Stimulated activated memory B cell treated with anti-CD40 and anti-IgM and Interleukin-4, amounts not matched to agents 10 μg/mL and 1 μg/mL and 100 μg/mL, for 72 hours (primary cell): ENCODE measurements around the gene PPP6R1.
"Not testable (repeated sequence)": the region's sequence is repeated elsewhere in the genome, so short reads cannot be mapped to it uniquely, and the experiment has no call there.

Experiments
- ATAC-seq: fragments of 150-1000 bp; cut with Tn5 transposase; 2 replicates; pipeline ENCODE4 v1.10.0; 2021
- H3K27ac Mint-ChIP-seq: one replicate; pipeline ENCODE4 v1.8.0; 2022; ENCODE audit warnings: mild to moderate bottlenecking, mixed read lengths
- H3K27me3 Mint-ChIP-seq: one replicate; pipeline ENCODE4 v1.8.0; 2022; ENCODE audit warnings: mixed read lengths
- H3K36me3 Mint-ChIP-seq: one replicate; pipeline ENCODE4 v1.8.0; 2022; ENCODE audit warnings: mixed read lengths
- H3K4me1 Mint-ChIP-seq: one replicate; pipeline ENCODE4 v1.8.0; 2022; ENCODE audit warnings: mixed read lengths
- H3K4me3 Mint-ChIP-seq: one replicate; pipeline ENCODE4 v1.8.0; 2022; ENCODE audit warnings: mild to moderate bottlenecking, moderate library complexity, mixed read lengths
- H3K9me3 Mint-ChIP-seq: one replicate; pipeline ENCODE4 v1.8.0; 2022; ENCODE audit warnings: mixed read lengths

The PPP6R1 gene

DNA sequence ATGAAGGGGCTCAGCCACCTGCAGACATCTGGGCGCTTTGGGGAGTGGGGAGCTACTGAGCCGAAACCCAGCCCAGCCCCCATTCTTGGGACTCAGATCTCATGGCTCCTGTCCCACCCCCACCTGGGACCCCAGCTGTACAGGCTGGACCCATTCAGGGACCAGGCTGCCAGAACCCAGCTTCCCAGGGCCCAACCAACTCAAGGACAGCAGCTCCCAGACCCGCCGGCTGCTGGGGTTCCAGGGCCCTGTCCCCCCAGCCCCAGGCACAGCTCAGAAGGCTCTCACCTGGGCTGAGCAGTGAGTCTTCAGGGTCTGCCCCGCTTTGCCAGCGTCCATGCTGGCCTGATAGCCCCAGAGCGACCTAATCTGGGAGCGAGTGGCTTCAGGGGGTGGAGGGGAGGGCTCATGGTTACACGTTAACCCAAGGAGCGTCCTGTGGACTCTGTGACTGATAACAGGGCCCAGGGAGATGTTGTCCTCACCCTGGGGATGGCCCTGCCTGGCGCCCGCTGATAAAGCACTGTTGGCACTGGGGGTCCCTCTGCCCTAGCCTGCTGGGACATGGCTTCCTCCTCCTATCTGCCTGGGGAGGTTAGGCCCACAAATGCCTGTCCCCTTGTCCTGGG, 30.3 kb downstream of the PPP6R1 start, which contains the start of gene TMEM86B:
Gene TMEM86B (minus strand): TSS at position 361 of the 629 bp plus-strand sequence. CDS start 22 bp downstream, at position 339.
- peak within 1 kb of the TSS; percentile 34 for H3K4me3 Mint-ChIP-seq
- no peak within 1 kb of the TSS for H3K27ac Mint-ChIP-seq
- H3K4me1 Mint-ChIP-seq = peaks cover 7% of the 10 kb centered on the region
- H3K27me3 Mint-ChIP-seq = no peaks in the 10 kb centered on the region
- ATAC-seq = no peak
- no peaks in the 10 kb centered on the region for H3K9me3 Mint-ChIP-seq
- H3K36me3 Mint-ChIP-seq = peaks cover 68% of the 10 kb centered on the region

DNA sequence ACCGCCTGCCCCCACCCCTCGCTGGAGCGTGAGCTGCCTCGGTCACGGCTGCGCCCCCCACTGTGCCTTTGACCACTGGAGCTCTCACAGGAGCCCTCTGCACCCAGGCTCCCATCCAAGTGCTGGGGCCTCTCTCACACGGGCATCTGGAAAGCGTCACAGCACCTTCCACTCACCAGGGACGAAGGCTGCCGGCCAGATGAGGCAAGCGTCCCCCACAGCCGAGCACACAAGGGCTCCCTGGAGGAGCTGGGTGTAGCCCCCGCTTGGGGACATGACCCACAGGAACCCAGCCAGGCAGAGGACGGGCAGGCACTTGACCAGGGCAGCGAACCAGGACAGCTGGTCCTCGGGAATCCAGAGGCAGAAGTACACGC, 30.8 kb downstream of the PPP6R1 start:
- Mint-ChIP-seq H3K27ac (no peak overlapping the region), H3K4me1 (peaks cover 7% of the 10 kb centered on the region), H3K9me3 (no peaks in the 10 kb centered on the region), H3K36me3 (peaks cover 68% of the 10 kb centered on the region), H3K4me3 (peak overlapping the region; percentile 34), H3K27me3 (no peaks in the 10 kb centered on the region)
- ATAC-seq = no peak

DNA sequence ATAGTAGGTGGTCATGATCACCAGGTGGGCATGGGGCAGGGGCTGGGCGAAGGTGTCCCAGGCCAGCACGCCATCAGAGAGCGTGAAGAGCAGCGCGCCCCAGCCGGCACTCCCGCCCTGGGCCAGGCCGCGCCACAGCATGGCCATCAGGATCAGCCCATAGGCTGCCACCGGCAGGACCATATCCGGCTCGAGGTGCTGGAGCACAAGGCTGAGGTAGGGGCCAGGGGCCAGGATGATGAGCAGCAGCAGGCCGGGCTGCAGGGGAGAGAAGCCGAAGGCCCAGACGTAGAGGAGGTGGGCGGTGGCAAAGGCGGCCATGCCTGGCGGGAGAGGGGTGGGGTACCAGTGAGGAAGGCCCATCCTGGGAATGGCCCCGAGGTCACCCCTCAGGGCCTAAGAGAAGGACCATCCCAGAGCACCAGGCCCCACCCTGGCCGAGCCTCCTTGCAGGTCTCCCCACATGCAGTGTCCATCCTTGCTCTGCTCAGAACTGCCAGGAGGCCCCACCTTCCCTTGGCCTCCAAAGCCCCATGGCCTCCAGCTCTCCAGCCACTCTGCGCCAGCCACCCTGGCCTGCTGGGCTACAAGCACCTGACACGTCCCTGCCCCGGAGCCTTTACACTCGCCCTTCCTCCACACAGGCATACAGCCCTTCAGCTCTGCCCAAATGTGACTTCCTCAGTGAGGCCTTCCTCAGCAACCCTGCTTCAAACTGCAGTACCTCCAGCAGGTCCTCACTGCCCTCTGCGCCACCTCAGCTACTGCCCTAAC, 31.4 kb downstream of the PPP6R1 start:
- H3K9me3 Mint-ChIP-seq = no peaks in the 10 kb centered on the region
- H3K27ac Mint-ChIP-seq = no peak overlapping the region
- H3K4me3 Mint-ChIP-seq = no peak overlapping the region
- peaks cover 7% of the 10 kb centered on the region for H3K4me1 Mint-ChIP-seq
- ATAC-seq = no peak
- H3K36me3 Mint-ChIP-seq = peaks cover 66% of the 10 kb centered on the region
- H3K27me3 Mint-ChIP-seq = no peaks in the 10 kb centered on the region

DNA sequence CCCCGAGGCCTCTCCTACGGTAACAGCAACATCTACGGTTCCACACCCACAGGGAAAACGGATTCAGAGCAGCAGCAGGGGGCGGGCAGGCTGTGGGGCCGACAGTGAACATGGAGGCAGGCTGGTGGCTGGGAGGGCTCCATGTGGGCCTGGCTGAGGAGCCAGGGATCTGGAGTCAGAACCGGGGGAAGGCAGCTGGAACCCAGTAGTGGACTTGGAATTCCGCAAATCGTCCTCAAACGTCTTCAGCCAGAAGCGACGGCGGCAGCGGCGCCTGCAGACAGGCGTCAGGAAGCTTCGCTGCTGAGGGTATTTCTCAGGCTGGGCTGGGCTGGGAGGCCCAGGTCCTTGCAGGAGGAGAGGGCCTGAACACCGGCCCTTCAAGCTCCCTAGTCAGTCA, 32.0 kb downstream of the PPP6R1 start:
- no peak overlapping the region for H3K27ac Mint-ChIP-seq
- peaks cover 60% of the 10 kb centered on the region for H3K36me3 Mint-ChIP-seq
- peaks cover 7% of the 10 kb centered on the region for H3K4me1 Mint-ChIP-seq
- H3K27me3 Mint-ChIP-seq = no peaks in the 10 kb centered on the region
- no peak for ATAC-seq
- H3K4me3 Mint-ChIP-seq = no peak overlapping the region
- no peaks in the 10 kb centered on the region for H3K9me3 Mint-ChIP-seq

DNA sequence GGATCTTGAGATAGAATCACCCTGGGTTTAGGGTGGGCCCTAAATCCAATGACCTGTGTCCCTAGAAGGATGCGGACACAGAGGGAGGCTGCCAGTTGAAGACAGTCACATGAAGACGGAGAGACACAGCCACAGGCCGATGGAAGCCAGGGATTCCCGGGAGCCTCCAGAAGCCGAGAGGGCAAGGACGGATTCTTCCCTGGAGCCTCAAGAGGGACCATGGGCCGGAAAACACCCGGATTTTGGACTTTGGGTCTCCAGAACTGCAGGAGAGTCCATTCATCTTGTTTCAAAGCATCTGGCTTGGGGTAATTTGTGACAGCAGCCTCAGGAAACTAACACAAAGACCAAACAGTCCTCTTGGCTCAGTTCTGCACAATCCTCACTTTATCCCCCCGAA, 32.5 kb downstream of the PPP6R1 start:
- no peak overlapping the region for H3K27ac Mint-ChIP-seq
- H3K9me3 Mint-ChIP-seq = peaks cover 3% of the 10 kb centered on the region
- H3K36me3 Mint-ChIP-seq = peaks cover 65% of the 10 kb centered on the region
- H3K4me1 Mint-ChIP-seq = peaks cover 7% of the 10 kb centered on the region
- H3K27me3 Mint-ChIP-seq = no peaks in the 10 kb centered on the region
- ATAC-seq = no peak
- H3K4me3 Mint-ChIP-seq = no peak overlapping the region

DNA sequence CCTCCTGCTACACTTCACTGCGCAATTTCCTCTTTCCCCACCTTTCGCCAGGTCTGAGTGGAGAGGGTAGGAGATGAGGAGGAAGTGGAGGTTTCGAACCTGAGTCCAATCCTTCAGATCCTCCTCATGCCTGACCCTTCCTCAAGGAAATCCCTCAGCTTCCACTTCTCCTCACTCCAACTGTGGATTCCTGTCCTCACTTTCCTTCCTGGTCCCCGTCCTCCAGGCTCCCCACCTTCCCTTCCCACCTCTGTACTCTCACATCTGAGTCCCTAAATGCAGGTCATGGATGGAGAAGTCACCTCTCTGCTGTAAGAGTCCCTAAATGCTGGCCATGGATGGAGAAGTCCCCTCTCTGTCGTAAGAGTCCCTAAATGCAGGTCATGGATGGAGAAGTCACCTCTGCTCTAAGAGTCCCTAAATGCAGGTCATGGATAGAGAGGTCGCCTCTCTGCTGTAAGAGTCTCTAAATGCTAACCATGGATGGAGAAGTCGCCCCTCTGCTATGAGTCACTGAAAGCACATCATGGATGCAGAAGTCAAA, 33.3 kb downstream of the PPP6R1 start:
- peaks cover 72% of the 10 kb centered on the region for H3K36me3 Mint-ChIP-seq
- no peak for ATAC-seq
- H3K4me1 Mint-ChIP-seq = peaks cover 7% of the 10 kb centered on the region
- no peaks in the 10 kb centered on the region for H3K27me3 Mint-ChIP-seq
- no peak overlapping the region for H3K4me3 Mint-ChIP-seq
- peak overlapping the region; percentile 38 for H3K27ac Mint-ChIP-seq
- H3K9me3 Mint-ChIP-seq = peaks cover 3% of the 10 kb centered on the region

DNA sequence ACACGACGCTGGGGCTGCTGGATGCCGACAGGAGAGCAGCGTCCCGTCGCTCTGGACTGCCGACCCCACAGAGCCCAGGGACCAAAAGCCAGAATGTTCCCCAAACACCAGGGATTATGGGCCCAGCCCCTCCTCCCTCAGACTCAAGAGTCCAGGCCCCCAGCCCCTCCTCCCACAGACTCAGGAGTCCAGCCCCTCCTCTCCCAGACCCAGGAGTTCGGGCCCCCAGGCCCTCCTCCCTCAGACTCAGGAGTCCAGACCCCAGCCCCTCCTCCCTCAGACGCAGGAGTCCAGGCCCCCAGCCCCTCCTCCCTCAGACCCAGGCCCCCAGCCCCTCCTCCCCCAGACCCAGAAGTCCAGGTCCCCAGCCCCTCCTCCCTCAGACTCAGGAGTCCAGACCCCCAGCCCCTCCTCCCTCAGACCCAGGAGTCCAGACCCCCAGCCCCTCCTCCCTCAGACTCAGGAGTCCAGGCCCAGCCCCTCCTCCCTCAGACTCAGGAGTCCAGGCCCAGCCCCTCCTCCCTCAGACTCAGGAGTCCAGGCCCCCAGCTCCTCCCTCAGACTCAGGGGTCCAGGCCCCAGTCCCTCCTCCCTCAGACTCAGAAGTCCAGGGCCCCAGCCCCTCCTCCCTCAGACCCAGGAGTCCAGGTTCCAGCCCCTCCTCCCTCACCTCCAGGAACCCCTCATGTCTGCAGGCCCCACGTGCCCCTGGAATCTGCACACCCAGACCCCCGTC, 34.0 kb downstream of the PPP6R1 start:
- H3K36me3 Mint-ChIP-seq = peaks cover 70% of the 10 kb centered on the region
- not testable (repeated sequence) for H3K4me1 Mint-ChIP-seq, ATAC-seq, H3K27me3 Mint-ChIP-seq, H3K9me3 Mint-ChIP-seq, H3K4me3 Mint-ChIP-seq
- peak overlapping the region; percentile 38 for H3K27ac Mint-ChIP-seq

DNA sequence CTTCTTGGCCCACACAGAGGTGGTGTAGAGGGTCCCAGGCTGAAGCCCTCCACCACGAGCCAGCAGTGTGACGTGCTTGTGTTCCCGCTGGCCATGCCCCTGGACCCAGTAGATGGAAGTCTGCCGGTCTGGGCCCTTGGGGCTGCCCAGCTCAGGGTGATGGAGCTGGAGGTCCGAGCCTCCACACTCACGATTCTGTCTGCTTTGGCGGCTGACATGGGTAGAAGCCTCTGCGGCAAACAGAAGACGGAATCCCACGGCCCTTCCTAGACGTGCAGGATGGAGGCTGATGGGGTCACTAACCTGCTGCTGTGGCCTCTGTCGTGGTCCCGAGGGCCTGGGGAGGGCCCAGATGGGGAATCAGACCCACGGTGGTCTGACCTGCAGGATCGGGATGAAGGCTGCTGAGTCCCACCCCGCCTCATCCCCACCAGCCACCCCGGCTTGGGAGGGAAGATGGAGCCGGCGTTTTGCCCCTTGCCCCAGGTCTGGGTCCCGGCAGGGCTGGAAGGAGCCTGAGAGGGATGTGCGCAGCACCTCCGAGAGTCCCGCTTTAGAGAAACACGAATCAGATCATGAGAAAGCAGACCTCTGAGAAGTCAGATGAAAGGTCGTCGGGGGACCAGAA, 34.7 kb downstream of the PPP6R1 start:
- no peak for ATAC-seq
- H3K4me3 Mint-ChIP-seq = no peak overlapping the region
- no peak overlapping the region for H3K27ac Mint-ChIP-seq
- peaks cover 66% of the 10 kb centered on the region for H3K36me3 Mint-ChIP-seq
- H3K27me3 Mint-ChIP-seq = no peaks in the 10 kb centered on the region
- peaks cover 7% of the 10 kb centered on the region for H3K4me1 Mint-ChIP-seq
- H3K9me3 Mint-ChIP-seq = peaks cover 7% of the 10 kb centered on the region

DNA sequence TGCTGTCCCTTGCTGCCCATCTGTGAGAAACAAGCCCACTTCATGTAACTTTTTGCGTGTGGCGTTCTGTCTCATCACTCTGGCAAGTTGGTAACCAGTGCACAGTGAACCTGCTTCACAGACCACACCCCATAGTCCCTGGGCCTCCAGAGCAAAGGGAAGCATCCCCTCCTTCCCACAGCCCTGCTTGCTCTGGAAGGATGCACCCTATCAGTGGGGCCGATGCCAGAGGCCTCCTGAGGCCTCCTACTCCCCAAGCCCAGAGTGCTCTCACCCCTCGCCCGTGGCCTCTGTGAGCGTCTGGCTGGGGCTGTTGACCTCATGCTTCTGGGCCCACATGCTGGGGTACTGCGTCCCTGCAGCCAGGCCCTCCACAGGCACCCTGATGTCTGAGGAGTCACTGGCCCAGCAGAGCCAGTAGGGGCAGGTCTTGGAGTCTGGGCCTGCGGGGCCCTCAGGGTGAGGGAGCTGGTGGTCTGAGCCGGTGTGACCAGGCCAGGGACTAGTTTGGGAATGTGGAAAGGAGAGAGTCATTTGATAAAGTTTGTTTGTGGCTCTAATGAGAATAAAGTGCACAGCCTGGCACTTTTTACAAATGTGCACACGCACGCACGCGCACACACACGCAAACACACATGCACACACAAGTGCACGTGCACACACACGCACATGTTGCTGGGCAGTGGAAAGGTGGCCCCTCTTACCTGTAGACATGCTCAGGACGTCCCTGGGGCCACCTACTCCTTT, 35.4 kb downstream of the PPP6R1 start:
- Mint-ChIP-seq H3K27me3 (no peaks in the 10 kb centered on the region), H3K27ac (no peak overlapping the region), H3K4me3 (no peak overlapping the region), H3K9me3 (peaks cover 7% of the 10 kb centered on the region), H3K4me1 (peaks cover 7% of the 10 kb centered on the region), H3K36me3 (peaks cover 63% of the 10 kb centered on the region)
- peak; percentile 35 for ATAC-seq

DNA sequence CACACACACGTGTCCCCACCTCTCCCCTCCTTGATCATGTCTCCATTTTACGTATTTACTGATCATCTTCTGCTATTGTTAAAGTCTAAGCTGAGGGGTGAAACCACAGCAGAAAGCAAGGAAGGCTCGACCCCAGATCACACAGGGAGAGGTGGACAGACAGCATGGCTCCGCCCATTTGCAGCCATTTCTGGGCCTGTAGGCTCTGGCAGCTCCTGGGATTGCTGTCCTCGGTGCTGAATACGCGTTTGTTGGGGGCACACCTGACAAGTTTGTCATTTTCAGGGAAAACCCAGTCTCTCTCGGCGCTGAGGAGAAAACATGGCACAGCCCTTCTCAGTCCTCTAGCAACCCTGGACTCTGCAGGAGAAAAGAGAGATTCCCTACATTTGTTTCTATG, 38.3 kb downstream of the PPP6R1 start:
- no peak for ATAC-seq
- H3K36me3 Mint-ChIP-seq = peaks cover 34% of the 10 kb centered on the region
- H3K4me3 Mint-ChIP-seq = no peak overlapping the region
- H3K27ac Mint-ChIP-seq = no peak overlapping the region
- peaks cover 19% of the 10 kb centered on the region for H3K27me3 Mint-ChIP-seq
- H3K4me1 Mint-ChIP-seq = peaks cover 15% of the 10 kb centered on the region
- peaks cover 7% of the 10 kb centered on the region for H3K9me3 Mint-ChIP-seq

DNA sequence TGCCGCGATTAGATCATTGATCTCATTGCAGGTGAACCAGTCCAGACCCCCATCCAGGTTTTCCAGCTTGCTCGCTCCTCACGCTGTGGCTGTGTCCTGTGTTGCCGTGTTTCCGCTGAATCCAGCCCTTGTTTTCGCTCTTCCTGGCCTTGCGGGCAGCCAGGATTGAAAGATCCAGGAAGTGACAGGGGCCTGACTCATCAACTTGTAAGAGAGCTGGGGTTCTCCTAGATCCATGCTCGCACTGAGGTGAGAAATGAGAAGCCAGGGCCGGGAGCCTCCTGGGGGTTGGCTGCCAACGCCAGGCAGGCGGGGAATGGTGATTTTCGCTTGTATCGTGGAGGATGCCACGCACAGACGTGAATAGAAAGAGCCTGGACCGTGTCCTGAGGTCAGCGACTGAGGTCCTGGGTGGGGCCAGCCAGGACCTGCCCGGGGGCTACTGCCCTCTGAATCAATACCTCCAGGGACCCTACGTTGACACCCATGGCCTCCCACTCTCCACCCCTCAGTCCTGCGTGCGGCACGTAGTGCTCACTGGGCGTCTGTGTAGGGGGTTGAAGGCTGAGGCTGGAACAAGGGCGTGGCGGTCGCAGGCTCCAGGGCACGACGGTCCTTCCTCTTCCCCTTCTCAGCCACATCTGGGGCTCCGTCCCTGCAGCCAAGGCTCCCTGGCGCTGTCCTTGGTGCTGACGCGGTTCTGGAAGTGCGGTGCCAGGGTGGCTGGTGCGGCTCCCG, 42.2 kb downstream of the PPP6R1 start:
- peaks cover 21% of the 10 kb centered on the region for H3K36me3 Mint-ChIP-seq
- H3K9me3 Mint-ChIP-seq = peaks cover 14% of the 10 kb centered on the region
- peaks cover 11% of the 10 kb centered on the region for H3K4me1 Mint-ChIP-seq
- no peak for ATAC-seq
- H3K27me3 Mint-ChIP-seq = peaks cover 44% of the 10 kb centered on the region
- no peak overlapping the region for H3K27ac Mint-ChIP-seq
- no peak overlapping the region for H3K4me3 Mint-ChIP-seq

DNA sequence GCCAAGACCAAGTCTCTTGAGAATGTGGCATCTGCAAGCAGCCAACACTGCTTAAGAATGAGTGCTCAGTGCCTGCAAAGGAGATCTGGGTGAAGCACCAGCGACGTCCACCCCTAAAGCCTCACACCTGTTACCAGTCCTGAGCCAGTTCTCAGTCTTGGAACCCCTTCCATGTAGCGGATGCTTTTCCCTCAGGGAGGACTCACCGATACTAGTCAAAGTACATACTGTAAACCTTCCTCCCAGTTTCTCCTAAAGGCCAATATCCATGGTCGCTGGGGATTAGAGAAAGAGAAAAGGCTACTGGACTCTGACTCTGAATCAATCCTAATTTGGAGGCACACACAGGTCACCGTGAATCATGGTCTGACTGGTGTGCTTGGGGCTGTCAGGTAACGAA, 45.3 kb downstream of the PPP6R1 start:
- peaks cover 9% of the 10 kb centered on the region for H3K9me3 Mint-ChIP-seq
- peaks cover 69% of the 10 kb centered on the region for H3K27me3 Mint-ChIP-seq
- H3K27ac Mint-ChIP-seq = no peak overlapping the region
- no peak for ATAC-seq
- peaks cover 19% of the 10 kb centered on the region for H3K4me1 Mint-ChIP-seq
- H3K4me3 Mint-ChIP-seq = no peak overlapping the region
- H3K36me3 Mint-ChIP-seq = peaks cover 6% of the 10 kb centered on the region

DNA sequence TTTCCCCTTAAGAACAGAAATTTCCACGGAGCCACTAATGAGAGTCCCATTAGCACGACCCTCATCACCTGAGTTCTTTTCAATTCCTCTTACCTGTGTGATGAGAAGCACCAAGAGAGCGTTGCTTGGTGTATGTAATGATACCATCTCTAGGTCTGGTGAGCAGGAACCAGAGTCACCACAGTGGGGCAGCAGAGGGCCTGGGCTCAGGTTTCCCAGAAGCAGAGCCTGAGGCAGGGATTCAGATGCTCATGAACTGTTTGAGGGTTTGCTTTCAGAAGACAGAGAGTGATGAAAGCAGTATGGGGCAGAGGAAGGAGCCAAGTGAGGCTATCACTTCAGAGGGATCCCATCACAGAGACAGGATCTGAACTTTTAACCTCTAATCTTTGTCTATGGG, 46.4 kb downstream of the PPP6R1 start:
- Mint-ChIP-seq H3K27me3 (peaks cover 71% of the 10 kb centered on the region), H3K4me1 (peaks cover 19% of the 10 kb centered on the region), H3K9me3 (peaks cover 9% of the 10 kb centered on the region), H3K36me3 (peaks cover 6% of the 10 kb centered on the region), H3K27ac (no peak overlapping the region), H3K4me3 (no peak overlapping the region)
- no peak for ATAC-seq
